ENCODE measurements around the gene KDM4D. TPM values are rescaled to one million over a fixed set of nuclear protein-coding genes. Genes with fewer than 3 reads are reported as not detected.
A peak's percentile ranks its signal among the peaks of the same experiment; 100 is the strongest.

The KDM4D gene
- total RNA-seq, 4 donors from 2014 or later = 0.12 to 1.5 (median 0.56) TPM

DNA sequence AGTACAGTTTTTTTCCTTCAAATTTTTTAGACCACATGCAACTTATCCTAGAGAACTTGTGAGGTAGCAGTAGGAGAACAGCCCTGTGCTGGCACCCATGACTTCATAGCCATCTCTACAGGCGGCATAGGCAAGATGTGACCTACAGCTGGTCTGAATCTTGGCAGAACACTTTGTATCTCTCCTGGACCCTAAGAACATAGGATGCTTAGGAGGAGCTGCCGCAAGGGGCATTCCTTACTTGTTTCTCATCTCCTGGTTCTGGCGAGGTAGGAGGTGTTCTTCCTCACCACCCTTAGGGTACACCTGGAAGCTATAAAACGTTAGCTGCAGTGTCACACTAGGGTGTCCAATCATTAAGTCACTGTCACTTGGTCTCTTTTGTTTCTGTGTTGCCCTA is 16.5 kb upstream of the KDM4D start:
- ATAC-seq (peak in 1 of 2 donors; percentile 34), DNase-seq (no peak)
- Histone ChIP-seq H3K9me3 (no peaks in the 10 kb centered on the region), H3K4me3 (no peak overlapping the region), H3K4me1 (no peaks in the 10 kb centered on the region), H3K36me3 (peaks cover 0 to 41% of the 10 kb centered on the region in 2 donors), H3K27ac (no peak overlapping the region), H3K27me3 (no peaks in the 10 kb centered on the region)
- in situ Hi-C loops (cut with MboI; ENCODE audit: low sequenced_read_pairs in 4 of 4) = no loop called here
- no peak for TF ChIP-seq POLR2A (IDR thresholded peaks at IDR 0.05)
- intact Hi-C loops (cut with DNase I; ENCODE audit: low total_unique reads) = no loop called here

- Histone ChIP-seq H3K4me1 (no peaks in the 10 kb centered on the region), H3K36me3 (peaks cover 5 to 52% of the 10 kb centered on the region in 2 donors), H3K4me3 (no peak overlapping the region), H3K9me3 (no peaks in the 10 kb centered on the region), H3K27me3 (no peaks in the 10 kb centered on the region), H3K27ac (no peak overlapping the region)
- intact Hi-C loops (cut with DNase I; ENCODE audit: low total_unique reads) = no loop called here
- TF ChIP-seq, protein P1, sequence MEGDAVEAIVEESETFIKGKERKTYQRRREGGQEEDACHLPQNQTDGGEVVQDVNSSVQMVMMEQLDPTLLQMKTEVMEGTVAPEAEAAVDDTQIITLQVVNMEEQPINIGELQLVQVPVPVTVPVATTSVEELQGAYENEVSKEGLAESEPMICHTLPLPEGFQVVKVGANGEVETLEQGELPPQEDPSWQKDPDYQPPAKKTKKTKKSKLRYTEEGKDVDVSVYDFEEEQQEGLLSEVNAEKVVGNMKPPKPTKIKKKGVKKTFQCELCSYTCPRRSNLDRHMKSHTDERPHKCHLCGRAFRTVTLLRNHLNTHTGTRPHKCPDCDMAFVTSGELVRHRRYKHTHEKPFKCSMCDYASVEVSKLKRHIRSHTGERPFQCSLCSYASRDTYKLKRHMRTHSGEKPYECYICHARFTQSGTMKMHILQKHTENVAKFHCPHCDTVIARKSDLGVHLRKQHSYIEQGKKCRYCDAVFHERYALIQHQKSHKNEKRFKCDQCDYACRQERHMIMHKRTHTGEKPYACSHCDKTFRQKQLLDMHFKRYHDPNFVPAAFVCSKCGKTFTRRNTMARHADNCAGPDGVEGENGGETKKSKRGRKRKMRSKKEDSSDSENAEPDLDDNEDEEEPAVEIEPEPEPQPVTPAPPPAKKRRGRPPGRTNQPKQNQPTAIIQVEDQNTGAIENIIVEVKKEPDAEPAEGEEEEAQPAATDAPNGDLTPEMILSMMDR (IDR thresholded peaks at IDR 0.05 in 4 of 5, conservative IDR thresholded peaks at IDR 0.05 in 1 of 5) = no peak
- no peak for TF ChIP-seq POLR2A (IDR thresholded peaks at IDR 0.05)
- ATAC-seq (no peak), DNase-seq (no peak)
- in situ Hi-C loops (cut with MboI; ENCODE audit: low sequenced_read_pairs in 4 of 4) = no loop called here
These were observed 15.3 kb upstream of the KDM4D start for GRCh38 chr11:94958121-94958696.

DNA sequence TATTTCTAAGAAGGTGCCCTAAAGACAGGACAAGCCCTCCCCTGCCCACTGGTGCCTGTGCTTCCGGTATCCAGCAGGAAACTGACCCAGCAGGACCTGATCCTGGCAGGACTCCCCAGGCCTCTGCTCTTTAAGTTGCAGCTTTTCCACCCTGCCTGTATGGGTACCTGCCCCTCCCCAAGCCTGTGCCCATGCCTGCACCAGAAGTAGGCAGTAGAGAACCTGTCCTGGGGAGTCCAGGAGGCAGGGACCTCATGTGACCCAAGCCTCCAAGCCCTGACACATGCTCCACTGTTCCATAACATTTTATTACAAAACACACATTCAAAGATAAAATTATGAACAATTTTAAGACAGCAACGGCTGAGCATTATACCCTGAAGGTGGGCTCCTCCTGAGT is 14.3 kb upstream of the KDM4D start:
- ATAC-seq = no peak
- Histone ChIP-seq H3K27ac (no peak overlapping the region), H3K9me3 (no peaks in the 10 kb centered on the region), H3K36me3 (peaks cover 5 to 62% of the 10 kb centered on the region in 2 donors), H3K4me3 (no peak overlapping the region), H3K27me3 (no peaks in the 10 kb centered on the region), H3K4me1 (no peaks in the 10 kb centered on the region)
- intact Hi-C loops (cut with DNase I; ENCODE audit: low total_unique reads) = no loop called here
- DNase-seq = no peak
- no peak for TF ChIP-seq POLR2A (IDR thresholded peaks at IDR 0.05)
- TF ChIP-seq, protein P1 (IDR thresholded peaks at IDR 0.05 in 4 of 5, conservative IDR thresholded peaks at IDR 0.05 in 1 of 5) = no peak
- in situ Hi-C loops (cut with MboI; ENCODE audit: low sequenced_read_pairs in 4 of 4) = no loop called here

DNA sequence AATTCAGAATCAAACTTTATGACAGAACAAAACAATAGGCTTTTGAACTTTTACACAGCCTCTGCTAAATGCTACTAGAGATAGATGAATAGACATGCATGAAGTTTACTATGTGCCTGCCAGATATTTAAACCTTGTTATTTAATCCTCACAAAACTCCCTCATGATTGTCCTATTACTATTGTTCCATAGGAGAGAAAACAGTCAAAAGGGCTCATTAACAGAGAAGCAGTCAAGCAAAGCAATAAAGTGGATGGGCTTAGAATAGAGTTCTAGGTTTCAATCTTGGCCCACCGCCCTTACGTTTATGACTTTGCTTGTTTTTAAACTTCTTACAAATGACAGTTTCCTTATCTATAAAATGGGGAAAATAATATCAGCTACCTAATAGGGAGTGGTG is 13.0 kb upstream of the KDM4D start:
- no peak for ATAC-seq
- DNase-seq = no peak
- no peaks in the 10 kb centered on the region for H3K27me3 ChIP-seq
- TF ChIP-seq, protein P1 (IDR thresholded peaks at IDR 0.05 in 4 of 5, conservative IDR thresholded peaks at IDR 0.05 in 1 of 5) = no peak
- no peak for TF ChIP-seq POLR2A (IDR thresholded peaks at IDR 0.05)
- no peak overlapping the region for H3K27ac ChIP-seq
- H3K4me3 ChIP-seq = no peak overlapping the region
- intact Hi-C loops (cut with DNase I; ENCODE audit: low total_unique reads) = no loop called here
- H3K9me3 ChIP-seq = no peaks in the 10 kb centered on the region
- peaks cover 5 to 75% of the 10 kb centered on the region in 2 donors for H3K36me3 ChIP-seq
- in situ Hi-C loops (cut with MboI; ENCODE audit: low sequenced_read_pairs in 4 of 4) = no loop called here
- H3K4me1 ChIP-seq = no peaks in the 10 kb centered on the region

GRCh38 chr11:94961255-94961654 is 12.3 kb upstream of the KDM4D start:
- H3K4me1 ChIP-seq = no peaks in the 10 kb centered on the region
- H3K9me3 ChIP-seq = no peaks in the 10 kb centered on the region
- ATAC-seq (no peak), DNase-seq (no peak)
- H3K27ac ChIP-seq = no peak overlapping the region
- in situ Hi-C loops (cut with MboI; ENCODE audit: low sequenced_read_pairs in 4 of 4) (no loop called here), intact Hi-C loops (cut with DNase I; ENCODE audit: low total_unique reads) (no loop called here)
- H3K4me3 ChIP-seq = no peak overlapping the region
- TF ChIP-seq POLR2A (IDR thresholded peaks at IDR 0.05) = no peak
- TF ChIP-seq, protein P1 (IDR thresholded peaks at IDR 0.05 in 4 of 5, conservative IDR thresholded peaks at IDR 0.05 in 1 of 5) = no peak
- no peaks in the 10 kb centered on the region for H3K27me3 ChIP-seq
- peaks cover 5 to 83% of the 10 kb centered on the region in 2 donors for H3K36me3 ChIP-seq

Data from gastrocnemius medialis (tissue), 4 donors.